ENCODE data around the gene PRRG2.
"Not testable (repeated sequence)": the region's sequence is repeated elsewhere in the genome, so short reads cannot be mapped to it uniquely, and the experiment has no call there.

The PRRG2 gene

GRCh38 chr19:49609499-49610092, 28.5 kb downstream of the PRRG2 start:
- DNase-seq (ENCODE audit: low spot score): no peak

DNA sequence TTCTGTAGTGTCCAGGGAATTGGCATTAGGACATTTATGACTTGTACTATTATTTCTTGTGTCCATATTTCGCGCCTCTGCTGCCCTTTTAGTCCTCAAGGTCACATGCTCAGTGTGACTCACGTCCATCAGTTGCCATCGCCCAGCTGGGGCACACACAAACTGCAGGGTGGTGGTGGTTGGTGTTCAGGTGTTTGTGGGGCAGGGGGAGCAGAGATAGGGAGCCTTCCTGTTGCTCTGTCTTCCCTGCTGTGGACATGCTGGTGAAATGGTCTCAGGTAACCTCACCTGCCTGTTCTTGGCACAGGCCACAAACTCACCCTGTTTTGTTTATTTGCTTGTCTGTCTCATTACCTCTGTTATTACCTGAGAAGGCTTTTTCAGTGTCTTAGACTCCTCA, 32.3 kb downstream of the PRRG2 start:
- peak; percentile 26 for DNase-seq (ENCODE audit: low spot score)

DNA sequence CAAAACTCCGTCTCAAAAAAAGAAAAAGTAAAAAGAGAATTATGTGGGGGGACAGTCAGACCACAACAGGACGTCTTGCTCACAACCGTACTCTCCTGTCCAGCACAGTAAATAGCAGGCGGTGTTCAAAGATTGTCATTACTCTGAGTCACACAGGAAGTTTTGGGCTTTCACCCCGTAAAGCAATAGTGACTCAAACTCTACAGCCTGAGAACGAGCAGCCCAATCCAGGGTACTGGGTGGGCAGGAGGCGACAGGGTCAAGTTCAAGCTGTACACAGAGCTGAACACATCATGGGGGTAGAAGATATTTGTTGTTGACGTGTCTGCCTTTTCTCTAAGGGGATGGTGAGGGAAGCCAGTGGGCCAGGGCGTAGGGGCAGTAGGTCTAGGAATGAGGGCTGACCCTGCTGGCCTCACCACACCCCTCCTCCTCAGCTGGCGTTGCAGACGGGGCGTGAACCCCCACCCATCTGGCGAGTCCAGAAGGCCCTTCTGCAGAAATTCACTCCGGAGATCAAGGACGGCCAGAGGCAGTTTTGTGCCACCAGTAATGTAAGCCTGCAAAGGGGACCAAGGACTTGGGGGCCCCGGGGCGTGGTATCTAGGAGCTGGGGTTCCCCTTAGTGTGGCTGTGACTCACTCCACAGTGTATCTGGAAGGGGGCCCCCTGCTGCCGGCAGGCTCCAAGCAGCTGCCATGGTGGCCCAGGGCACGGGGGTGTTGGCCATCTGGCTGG, 33.1 kb downstream of the PRRG2 start:
- peak; percentile 81 for DNase-seq (ENCODE audit: low spot score)

DNA sequence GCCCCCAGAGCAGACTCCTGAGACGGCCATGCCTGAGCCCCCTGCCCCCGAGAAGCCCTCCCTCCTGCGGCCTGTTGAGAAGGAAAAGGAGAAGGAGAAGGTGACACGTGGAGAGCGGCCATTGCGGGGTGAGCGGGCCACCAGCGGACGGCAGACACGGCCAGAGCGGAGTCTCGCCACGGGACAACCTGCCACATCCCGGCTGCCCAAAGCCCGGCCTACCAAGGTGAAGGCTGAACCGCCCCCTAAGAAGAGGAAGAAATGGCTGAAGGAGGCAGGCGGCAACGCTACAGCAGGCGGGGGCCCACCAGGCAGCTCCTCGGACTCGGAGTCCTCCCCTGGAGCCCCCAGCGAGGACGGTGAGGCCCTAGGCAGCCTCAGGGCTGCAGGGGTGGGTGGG, 34.7 kb downstream of the PRRG2 start:
- DNase-seq (ENCODE audit: low spot score): no peak

- DNase-seq (ENCODE audit: low spot score): no peak
These were observed 35.4 kb downstream of the PRRG2 start for GRCh38 chr19:49616532-49616931.

DNA sequence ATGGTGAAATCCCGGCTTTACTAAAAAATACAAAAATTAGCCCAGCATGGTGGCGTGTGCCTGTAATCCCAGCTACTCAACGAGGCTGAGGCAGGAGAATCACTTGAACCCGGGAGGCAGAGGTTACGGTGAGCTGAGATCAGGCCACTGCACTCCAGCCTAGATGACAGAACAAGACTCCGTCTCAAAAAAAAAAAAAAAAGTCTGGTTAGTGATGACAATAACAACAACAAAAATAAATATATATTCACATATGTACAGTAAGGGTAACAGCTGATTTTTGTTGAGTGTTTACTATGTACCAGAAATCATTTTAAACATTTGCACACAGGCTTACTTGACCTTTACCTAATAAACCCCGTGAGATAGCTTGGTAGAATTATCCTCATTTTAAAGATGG, 35.8 kb downstream of the PRRG2 start:
- no peak for DNase-seq (ENCODE audit: low spot score)

DNA sequence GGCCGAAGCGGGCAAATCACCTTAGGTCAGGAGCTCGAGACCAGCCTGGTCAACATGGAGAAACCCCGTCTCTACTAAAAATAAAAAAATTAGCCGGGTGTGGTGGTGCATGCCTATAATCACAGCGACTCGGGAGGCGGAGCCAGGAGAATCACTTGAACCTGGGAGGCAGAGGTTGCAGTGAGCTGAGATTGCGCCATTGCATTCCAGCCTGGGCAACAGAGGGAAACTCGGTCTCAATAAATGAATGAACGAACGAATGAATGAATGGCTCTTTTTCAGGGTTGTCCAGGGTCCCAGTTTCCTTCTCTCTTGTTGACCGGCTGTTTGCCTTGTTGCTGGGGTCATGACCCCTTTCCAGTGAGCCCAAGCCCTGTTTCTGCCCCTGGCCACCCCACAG, 36.7 kb downstream of the PRRG2 start:
- DNase-seq (ENCODE audit: low spot score): not testable (repeated sequence)

DNA sequence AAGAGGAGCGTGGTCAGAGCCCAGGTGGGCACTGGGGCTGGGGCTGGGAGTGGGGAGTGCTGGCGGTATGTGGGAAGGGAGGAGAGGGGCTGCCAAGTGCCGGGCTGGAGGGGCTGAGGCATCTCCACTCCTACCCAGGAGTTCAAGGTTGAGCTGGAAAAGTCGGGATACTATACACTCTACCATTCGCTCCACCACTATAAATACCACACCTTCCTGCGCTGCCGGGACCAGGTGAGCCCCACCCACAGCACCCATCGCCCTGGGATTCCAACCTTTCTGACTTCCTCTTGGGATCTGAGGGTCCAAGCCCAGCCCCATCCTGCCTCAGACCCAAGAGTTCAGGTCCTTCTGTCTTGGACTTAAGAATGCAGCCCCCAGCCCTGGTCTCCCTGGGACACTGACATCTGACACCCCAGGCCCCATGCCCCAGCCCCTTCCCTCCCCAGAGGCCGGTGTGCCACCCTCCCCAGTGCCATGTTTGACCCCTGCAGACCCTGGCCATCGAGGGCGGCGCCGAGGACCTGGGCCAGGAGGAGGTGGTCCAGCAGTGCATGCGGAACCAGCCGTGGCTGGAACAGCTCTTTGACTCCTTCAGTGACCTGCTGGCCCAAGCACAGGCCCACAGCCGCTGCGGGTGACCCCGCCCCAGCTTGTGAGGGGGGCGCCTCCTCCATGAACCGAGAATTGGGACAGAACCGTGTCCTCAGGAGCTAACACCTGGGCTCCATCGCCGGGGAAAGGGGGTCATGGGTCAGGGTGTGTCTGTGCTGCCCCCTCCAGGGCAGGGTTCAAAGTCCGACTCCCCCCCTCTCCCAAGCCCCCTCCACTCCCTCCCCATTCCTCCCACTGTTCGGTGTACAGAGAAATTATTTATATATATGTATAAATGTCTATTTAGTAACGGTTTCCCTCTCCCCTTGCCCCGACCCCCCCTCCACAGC, 44.1 kb downstream of the PRRG2 start:
- DNase-seq (ENCODE audit: low spot score): no peak

- DNase-seq (ENCODE audit: low spot score): no peak
These were observed 45.1 kb downstream of the PRRG2 start for GRCh38 chr19:49626226-49626625.

- no peak for DNase-seq (ENCODE audit: low spot score)
These were observed 48.5 kb downstream of the PRRG2 start for GRCh38 chr19:49629659-49630058.

GRCh38 chr19:49631014-49631588, 50.0 kb downstream of the PRRG2 start:
- DNase-seq (ENCODE audit: low spot score): no peak

- DNase-seq (ENCODE audit: low spot score): no peak
These were observed 50.6 kb downstream of the PRRG2 start for GRCh38 chr19:49631610-49632192.

- DNase-seq (ENCODE audit: low spot score): no peak
These were observed 51.5 kb downstream of the PRRG2 start for GRCh38 chr19:49632576-49632975.

DNA sequence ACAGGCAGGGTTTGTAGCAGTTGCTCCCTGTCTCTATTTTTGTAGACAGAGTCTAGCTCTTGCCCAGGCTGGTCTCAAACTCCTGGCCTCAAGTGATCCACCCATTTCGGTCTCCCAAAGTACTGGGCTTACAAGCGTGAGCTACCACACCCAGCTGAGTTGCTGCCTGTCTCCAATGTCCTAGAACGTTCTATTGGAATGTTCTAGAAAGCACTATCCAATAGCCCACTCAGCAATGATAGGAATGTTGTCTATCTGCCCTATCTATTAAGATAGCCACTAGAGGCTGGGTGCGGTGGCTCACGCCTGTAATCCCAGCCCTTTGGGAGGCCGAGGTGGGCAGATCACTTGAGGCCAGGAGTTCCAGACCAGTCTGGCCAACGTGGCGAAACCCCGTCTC, 52.2 kb downstream of the PRRG2 start:
- not testable (repeated sequence) for DNase-seq (ENCODE audit: low spot score)

GRCh38 chr19:49635530-49636232, 54.6 kb downstream of the PRRG2 start:
- DNase-seq (ENCODE audit: low spot score): no peak

GRCh38 chr19:49636233-49636932, 55.3 kb downstream of the PRRG2 start:
- no peak for DNase-seq (ENCODE audit: low spot score)

GRCh38 chr19:49637821-49638738, 57.0 kb downstream of the PRRG2 start:
- peak; percentile 85 for DNase-seq (ENCODE audit: low spot score)

- peak; percentile 4 for DNase-seq (ENCODE audit: low spot score)
These were observed 58.4 kb downstream of the PRRG2 start for GRCh38 chr19:49639401-49640112.

Measured in AG08395 (cell line).